Kidney epithelial cell (primary cell): ENCODE measurements around the gene KCP. TPM values are rescaled to one million over a fixed set of nuclear protein-coding genes. Genes with fewer than 3 reads are reported as not detected.

Source experiments
- DNase-seq: peaks from one replicate; pipeline ENCODE4 v3.0.0-alpha.2; 2010; ENCODE audit warnings: low read depth
- H3K27me3 ChIP-seq: 2 replicates; pipeline ENCODE4 v1.6.0; 2011; ENCODE audit warnings: low read length; ENCODE audit not compliant: control insufficient read depth, insufficient read depth
- H3K36me3 ChIP-seq: 2 replicates; pipeline ENCODE4 v1.5.1; 2011; ENCODE audit warnings: low read length; ENCODE audit not compliant: control insufficient read depth, insufficient read depth
- H3K4me3 ChIP-seq: 2 replicates; pipeline ENCODE4 v1.5.1; 2011; ENCODE audit warnings: low read depth, mild to moderate bottlenecking, control low read depth, low read length
- total RNA-seq: library from RNA; depleted of rRNA; stranded (reverse); fragments of >200 nt; gene quantifications from 2 replicates; pipeline ENCODE4 v1.2.3, GENCODE V29; 2015
- TF ChIP-seq, protein P1 (sequence below): IDR thresholded peaks from 2 replicates; pipeline ENCODE4 v1.5.1; 2011; ENCODE audit warnings: mild to moderate bottlenecking, moderate library complexity, low read length, control low read depth, inconsistent platforms; ENCODE audit not compliant: insufficient read depth, poor library complexity, severe bottlenecking

Gene KCP
- total RNA-seq, 1 donor from 2014 or later = 1.3 TPM

DNA sequence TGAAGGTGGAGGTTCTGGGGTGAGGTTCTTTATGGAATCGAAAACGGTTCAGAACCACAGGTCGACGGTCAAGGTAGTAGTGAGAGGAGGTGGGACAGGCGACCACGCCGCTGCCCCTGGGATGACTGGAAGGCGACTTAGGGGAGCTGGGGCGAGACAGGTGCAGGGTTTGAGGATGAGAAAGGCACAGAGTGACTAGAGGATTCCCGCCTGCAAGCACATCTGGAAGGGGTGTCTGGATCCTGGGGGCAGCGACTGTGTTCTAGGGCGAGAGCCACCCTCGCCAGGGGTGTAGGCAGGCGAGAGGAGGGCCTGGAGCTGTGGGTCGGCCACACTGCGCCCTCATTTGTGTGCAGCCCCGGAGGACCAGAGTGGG lies 26.8 kb upstream of the KCP start:
- TF ChIP-seq, protein P1, sequence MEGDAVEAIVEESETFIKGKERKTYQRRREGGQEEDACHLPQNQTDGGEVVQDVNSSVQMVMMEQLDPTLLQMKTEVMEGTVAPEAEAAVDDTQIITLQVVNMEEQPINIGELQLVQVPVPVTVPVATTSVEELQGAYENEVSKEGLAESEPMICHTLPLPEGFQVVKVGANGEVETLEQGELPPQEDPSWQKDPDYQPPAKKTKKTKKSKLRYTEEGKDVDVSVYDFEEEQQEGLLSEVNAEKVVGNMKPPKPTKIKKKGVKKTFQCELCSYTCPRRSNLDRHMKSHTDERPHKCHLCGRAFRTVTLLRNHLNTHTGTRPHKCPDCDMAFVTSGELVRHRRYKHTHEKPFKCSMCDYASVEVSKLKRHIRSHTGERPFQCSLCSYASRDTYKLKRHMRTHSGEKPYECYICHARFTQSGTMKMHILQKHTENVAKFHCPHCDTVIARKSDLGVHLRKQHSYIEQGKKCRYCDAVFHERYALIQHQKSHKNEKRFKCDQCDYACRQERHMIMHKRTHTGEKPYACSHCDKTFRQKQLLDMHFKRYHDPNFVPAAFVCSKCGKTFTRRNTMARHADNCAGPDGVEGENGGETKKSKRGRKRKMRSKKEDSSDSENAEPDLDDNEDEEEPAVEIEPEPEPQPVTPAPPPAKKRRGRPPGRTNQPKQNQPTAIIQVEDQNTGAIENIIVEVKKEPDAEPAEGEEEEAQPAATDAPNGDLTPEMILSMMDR = no peak
- no peak overlapping the region for H3K4me3 ChIP-seq
- no peak for DNase-seq
- H3K27me3 ChIP-seq = no peaks in the 10 kb centered on the region
- H3K36me3 ChIP-seq = no peaks in the 10 kb centered on the region

DNA sequence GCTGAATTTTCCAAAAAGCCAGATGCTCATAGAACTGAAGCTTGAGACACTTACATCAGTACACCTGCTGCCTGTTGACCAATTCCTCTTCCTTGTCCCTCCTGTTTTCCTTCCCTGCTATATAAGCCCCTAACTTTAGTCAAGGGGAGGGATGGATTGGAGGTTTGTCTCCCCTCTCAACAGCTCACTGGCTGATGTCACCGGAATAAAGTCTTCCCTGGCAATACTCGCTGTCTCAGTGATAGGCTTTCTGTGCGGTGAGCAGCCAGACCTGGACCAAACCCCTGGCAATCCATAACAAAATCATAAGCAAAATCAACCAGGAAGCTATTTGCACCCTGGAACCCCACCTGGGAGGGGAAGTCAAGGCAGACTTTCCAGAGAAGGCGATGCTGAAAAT lies 26.3 kb upstream of the KCP start:
- no peak overlapping the region for H3K4me3 ChIP-seq
- no peak for DNase-seq
- H3K36me3 ChIP-seq = no peaks in the 10 kb centered on the region
- H3K27me3 ChIP-seq = no peaks in the 10 kb centered on the region
- TF ChIP-seq, protein P1 = no peak

DNA sequence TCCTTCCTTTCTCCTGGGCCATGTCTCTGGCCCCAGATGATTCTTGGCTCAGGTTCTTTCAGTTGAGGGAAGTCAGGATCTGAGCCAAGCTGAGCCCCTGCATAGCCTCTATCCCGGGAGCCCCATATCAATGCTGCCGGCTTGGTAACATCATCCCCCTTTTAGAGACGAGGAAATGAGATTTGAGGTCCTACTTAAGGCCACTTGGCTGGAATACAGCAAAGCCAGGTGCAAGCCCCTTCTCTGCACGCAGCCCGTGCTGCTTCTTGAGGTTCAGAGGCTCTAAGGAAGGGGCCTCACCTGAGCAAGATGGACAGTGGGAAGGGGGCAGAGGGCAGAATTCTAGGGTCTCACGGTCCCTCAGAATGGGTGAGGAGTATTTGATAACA lies 24.8 kb upstream of the KCP start:
- H3K27me3 ChIP-seq = no peaks in the 10 kb centered on the region

DNA sequence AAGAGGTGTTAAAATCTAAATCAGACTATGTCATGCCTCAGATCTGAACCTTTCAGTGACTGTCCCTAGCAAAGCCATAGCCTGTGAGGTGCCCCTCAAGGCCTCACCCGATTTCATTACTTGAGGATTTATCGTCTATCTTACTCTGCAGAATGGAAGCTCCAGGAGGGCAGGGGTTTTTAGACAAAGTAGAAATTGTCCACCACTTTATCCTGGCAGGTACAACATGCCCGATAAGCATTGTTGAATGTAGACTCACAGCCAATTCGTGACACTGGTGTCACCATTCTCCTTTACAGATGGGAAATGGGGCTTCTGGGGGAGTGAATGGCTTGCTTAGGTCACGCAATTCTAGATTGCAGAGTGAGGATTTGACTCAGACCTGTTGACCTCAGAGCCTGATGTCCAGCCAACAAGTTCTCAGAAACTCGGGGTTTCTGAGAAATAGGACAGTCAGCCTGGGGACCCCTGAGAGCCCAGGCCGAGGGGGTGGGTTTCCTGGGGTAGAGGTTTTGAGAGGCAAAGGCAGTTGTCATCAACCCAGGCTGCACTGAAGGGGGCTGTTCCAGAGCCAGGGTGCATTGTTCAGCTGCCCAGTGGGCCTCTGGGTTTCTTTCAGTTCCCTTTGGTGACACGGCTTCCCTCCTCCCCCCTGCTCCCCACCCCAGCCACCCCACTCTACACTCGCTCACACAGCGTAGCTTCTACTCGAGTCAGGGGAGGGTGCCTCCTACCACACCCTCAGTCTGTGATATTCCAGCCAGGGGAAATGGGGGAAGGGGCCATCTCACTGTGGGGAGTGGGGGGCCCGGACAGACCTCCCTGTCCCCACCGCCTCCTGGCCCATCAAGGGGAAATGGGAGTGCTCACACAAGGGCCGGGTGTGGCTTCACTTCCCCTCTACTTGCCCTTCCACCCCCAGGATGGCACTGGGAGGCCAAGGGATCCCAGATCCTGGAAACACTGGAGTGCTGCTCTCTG lies 24.1 kb upstream of the KCP start:
- H3K27me3 ChIP-seq = no peaks in the 10 kb centered on the region
- H3K36me3 ChIP-seq = no peaks in the 10 kb centered on the region
- H3K4me3 ChIP-seq = no peak overlapping the region
- TF ChIP-seq, protein P1 = no peak
- no peak for DNase-seq

More for the DNA sequence above, 24.8 kb upstream of the KCP start:
- Histone ChIP-seq H3K36me3 (no peaks in the 10 kb centered on the region), H3K4me3 (no peak overlapping the region)
- TF ChIP-seq, protein P1 = no peak
- no peak for DNase-seq

DNA sequence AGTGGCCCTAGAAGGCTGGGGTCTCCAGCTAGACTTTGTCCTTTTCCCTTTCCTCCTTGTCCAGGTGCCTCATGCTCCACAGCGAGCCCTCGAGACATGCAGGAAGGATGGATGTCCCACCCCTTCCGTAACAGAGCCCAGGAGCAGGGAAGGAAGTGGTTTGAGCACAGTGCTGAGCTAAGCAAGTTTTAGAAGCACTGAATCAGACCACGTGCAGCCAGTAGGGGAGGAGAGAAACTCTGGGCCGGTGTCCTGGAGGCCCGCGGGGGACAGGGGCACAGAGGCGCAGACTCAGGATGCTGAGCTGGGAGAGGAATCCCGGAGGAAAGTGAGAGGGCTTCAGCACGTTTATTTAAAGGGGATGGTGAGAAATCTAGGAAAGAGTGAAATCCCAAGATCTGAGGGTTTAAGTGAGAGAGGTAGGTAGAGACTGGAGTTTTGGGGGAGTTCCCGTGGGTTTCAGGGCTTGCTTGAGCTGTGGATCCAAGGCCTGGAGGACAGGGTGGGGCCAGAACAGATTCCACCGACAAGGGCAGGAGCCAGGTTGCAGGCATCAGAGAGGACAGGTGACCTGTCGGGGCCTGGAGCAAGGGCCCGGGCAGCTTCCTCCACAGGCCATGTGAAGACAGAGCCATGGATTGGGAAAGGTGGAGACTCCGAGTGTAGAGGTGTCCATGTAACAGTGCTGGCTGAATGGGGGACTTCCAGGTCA lies 22.8 kb upstream of the KCP start:
- H3K36me3 ChIP-seq = no peaks in the 10 kb centered on the region
- no peaks in the 10 kb centered on the region for H3K27me3 ChIP-seq
- TF ChIP-seq, protein P1 = no peak
- H3K4me3 ChIP-seq = no peak overlapping the region
- DNase-seq = no peak
